HG03439 (cell line): ENCODE results near the gene TMEM191C.
"Not testable (repeated sequence)": the region's sequence is repeated elsewhere in the genome, so short reads cannot be mapped to it uniquely, and the experiment has no call there.

Source experiments
- ATAC-seq: cut with Tn5 transposase; IDR thresholded peaks from one replicate; pipeline ENCODE4 v1.9.1; 2021; ENCODE audit warnings: mild to moderate bottlenecking, moderate library complexity; ENCODE audit not compliant: unreplicated experiment

TMEM191C gene

DNA sequence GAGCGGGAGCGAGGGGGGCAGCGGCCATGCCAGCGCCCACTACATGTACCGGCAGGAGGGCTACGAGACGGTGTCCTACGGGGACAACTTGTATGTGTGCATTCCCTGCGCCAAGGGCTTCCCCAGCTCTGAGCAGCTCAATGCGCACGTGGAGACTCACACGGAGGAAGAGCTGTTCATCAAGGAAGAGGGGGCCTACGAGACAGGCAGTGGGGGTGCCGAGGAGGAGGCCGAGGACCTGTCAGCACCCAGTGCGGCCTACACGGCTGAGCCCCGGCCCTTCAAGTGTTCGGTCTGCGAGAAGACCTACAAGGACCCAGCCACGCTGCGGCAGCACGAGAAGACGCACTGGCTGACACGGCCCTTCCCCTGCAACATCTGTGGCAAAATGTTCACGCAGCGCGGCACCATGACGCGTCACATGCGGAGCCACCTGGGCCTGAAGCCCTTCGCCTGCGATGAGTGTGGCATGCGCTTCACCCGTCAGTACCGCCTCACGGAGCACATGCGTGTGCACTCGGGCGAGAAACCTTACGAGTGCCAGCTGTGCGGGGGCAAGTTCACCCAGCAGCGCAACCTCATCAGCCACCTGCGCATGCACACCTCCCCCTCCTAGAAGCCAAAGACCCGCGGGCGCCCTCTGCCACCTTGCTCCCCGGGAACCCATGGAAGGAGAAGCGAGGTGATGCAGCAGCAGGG lies 20.9 kb upstream of the TMEM191C start:
- ATAC-seq = no peak

- ATAC-seq = no peak
Observed at GRCh38 chr22:21446827-21447690, 20.1 kb upstream of the TMEM191C start.

- no peak for ATAC-seq
Observed at GRCh38 chr22:21447694-21448402, 19.3 kb upstream of the TMEM191C start.

DNA sequence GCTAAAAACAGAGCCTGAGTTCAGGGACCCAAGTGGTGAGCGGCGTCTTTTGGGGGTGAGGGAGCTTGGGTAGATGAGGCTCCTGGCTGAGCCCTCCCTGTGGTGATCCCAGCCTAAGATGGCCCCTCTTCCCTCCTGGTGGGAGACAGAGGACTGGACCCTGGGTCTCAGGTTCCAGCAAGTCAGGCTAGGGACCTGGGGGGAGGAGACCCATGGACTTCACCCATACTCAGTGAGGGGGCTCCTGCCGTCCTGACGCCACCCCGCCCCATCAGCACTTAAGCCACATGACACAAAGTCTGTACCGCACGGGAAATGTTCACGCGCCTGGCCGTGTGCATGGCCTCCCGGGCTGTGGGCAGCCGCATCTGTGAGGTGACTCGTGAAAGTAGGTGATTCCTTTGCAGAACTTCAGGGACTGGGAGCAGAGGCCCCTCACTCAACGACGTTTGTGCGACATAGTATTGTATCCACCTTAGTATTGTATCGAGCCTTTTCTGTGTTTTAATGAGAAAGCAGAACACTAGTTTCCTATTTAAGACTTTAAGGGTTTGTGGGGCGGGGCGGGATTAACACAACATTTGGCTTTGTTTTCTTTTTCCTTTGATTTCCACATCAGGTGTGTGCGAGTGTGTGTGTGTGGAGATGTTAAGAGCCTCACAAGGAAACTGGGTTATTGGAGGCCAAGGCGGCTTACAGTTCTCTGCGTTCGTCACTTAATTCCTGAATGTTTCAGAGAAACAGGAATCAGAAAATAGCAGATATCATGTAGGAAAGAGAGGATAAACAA lies 18.4 kb upstream of the TMEM191C start:
- ATAC-seq = no peak

GRCh38 chr22:21449531-21450319 lies 17.5 kb upstream of the TMEM191C start:
- ATAC-seq = no peak

DNA sequence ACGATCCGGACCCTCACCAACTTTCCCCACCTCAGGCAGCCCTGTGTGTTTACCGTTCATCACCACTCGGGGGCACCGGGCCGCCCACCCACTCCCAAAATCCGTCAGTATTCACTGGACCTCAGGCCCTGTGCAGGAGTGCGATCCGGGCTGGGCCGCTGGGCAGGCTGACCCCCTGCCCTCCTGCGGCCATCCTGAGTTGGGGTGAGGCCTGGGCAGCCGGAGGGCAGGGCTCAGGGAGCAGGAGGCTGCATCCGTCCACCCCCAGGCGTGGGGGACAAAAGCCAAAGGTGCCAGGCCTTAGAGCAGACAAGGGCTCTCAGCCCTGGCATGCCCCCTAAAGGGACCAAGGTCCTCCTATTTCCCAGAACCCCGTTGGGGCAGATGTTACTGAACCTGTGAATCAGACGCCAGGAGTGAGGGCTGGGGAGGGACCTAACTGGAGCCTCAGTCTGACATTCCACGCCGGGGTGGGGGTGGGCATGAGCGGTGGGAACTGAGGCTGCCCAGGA lies 16.8 kb upstream of the TMEM191C start:
- no peak for ATAC-seq

DNA sequence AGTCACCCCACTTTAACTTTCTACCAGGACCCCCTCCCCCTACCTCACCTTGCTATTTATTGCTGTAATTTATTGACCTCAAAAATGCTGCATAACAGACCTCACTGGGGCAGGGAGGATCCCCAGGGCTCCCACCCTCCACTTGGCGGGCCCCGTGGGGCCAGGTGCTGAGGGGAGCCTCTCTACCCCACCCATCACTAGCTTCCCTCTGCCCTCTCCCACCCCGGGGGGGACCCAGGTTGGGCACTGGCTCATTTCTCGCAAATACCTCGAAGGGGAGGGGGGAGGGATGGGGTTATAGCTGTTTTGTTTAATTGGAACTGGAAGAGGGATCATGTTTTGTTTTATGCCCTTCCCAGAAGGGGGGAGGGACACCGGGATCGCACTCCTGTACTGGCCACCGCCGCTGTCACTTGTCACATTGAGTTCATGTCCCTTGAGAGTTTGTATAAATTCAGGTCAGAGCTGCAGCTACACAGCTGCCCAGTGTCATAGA lies 16.3 kb upstream of the TMEM191C start:
- no peak for ATAC-seq

- no peak for ATAC-seq
Observed at GRCh38 chr22:21451545-21452520, 15.4 kb upstream of the TMEM191C start.

DNA sequence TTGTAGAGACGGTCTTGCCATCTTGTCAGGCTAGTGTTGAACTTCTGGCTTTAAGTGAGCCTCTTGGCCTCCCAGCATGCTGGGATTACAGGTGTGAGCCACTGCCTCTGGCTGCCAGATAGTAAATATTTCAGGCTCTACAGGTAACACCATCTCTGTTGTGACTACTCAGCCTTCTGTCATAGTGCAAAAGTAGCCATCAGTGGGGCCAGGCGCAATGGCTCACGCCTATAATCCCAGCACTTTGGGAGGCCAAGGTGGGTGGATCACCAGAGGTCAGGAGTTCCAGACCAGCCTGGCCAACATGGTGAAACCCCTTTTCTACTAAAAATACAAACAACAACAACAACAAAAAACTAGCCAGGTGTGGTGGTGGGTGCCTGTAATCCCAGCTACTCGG lies 14.5 kb upstream of the TMEM191C start:
- ATAC-seq = not testable (repeated sequence)

DNA sequence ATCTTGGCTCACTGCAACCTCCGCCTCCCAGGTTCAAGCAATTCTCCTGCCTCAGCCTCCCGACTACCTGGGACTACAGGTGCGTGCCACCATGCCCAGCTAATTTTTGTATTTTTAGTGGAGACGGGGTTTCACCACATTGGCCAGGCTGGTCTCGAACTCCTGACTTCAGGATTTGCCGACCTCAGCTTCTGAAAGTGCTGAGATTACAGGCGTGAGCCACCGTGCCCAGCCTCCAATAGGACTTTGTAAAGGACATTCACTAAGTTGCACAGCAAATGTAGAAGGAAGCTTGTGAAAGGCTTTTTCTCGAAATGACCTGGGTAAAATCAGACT lies 12.2 kb upstream of the TMEM191C start:
- not testable (repeated sequence) for ATAC-seq

- ATAC-seq = no peak
Observed at GRCh38 chr22:21455334-21456089, 11.7 kb upstream of the TMEM191C start.

DNA sequence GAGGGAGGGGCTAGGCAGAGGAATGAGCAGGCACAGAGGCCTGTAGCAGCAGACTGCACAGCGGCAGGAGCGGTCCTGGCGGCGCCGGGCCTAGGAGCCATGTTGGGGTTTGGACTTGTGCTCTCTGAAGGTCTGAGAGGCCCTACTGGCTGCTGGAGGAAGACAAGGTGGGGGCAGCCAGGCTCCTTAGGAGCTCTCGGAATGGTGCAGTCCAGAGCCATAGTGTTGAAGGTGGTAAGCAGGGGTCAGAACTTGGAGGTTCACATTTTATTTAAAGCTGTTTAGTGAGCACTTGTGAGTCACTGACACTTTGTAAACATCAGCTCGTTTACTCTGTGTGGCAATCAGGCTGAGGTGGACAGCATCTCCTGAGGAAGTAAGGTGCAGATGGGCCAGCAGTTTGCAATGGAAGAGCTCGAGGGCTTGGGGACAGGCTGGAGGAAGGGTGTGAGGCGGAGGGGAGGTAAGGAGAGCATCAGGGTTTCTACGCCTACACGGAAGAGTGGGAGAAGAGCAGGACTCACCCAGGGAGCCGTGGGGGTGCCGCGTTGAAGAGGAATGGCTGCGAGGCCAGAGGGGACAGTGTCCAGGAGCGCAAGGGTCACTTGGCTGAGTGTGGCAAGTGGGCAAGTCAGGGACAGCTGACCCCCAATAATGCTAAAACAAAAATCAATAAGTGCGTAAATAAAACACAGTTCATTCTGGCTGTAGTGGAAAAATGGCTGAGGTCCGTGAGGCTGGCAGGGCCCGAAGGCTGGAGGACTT lies 10.0 kb upstream of the TMEM191C start:
- no peak for ATAC-seq

DNA sequence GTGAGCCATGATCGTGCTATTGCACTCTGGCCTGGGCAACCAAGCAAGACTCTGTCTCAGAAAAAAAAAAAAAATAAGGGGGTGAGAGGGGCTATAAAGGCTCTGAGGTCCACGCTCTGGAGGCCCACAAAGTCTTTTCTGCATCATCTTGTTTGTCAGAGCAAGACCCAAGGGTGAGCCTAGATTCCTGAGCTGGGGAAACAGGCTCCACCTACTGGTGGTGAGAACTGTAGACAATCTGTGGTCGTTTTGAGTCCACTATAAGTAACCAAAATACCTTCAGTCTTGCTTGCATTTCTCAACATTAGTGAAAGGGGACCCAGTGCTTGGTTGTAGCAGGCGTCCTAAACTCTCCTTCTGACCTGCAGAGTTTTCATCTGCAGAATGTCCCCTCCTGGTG lies 4.5 kb upstream of the TMEM191C start:
- ATAC-seq = not testable (repeated sequence)

- ATAC-seq = peak; percentile 86
Observed at GRCh38 chr22:21468194-21469096, 1.3 kb downstream of the TMEM191C start.

DNA sequence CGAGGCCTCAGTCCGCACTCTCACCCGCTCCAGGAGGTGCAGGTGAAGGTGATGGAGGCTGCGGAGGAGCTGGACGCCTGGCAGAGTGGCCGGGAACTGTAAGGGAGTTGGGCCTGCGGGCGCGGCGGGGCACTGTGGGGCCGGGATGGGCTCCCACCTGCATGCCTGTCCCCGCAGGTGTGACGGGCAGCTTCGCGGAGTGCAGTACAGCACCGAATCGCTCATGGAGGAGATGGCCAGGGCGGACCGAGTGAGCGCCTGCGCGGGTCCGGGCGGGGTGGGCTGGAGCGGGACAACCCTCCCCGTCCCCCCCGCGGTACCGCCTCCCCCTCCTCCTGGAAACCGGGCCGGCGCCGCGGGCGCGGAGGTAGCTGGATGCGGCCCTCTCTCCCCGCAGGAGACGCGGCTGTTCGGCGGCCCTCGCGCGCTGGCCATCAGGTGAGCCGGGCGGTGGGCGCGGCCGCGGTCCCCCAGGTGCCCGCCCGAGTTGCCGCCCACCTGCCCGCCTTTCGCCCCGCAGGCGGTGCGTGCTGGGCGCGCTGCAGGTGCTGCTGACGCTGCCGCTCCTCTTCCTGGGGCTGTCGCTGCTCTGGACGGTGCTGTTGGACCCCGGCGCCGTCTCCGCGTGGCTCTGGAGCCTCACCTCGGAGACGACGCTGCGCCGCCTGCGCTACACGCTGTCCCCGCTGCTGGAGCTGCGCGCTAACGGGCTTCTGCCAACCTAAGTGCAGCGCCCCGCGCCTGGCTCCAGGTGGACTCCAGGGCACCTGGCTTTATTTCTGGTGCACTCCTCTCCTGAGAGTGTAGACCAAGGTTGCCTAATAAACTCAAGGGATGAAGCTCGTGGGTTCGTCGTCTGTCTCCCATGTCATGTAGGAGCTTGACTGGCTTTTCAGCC lies 2.2 kb downstream of the TMEM191C start:
- not testable (repeated sequence) for ATAC-seq
